Measurements from ENCODE around the gene PTPN1. TPM values are rescaled to one million over a fixed set of nuclear protein-coding genes. Genes with fewer than 3 reads are reported as not detected.

PTPN1 gene
- polyA plus RNA-seq, 2 donors, result 17.7 to 18.0 TPM

GRCh38 chr20:50517817-50518154 lies 7.6 kb downstream of the PTPN1 start:
- Histone ChIP-seq H3K9me3 (ENCODE audit: control insufficient read depth in 2 of 2, insufficient read depth in 1 of 2, low read depth in 1 of 2, low read length in 1 of 2) (no peaks in the 10 kb centered on the region), H3K4me1 (ENCODE audit: control insufficient read depth in 2 of 2, insufficient read depth in 2 of 2, low read length in 1 of 2) (peaks cover 8 to 9% of the 10 kb centered on the region in 2 donors), H3K27me3 (ENCODE audit: control insufficient read depth in 1 of 2, insufficient read depth in 2 of 2, low read length in 2 of 2) (no peaks in the 10 kb centered on the region), H3K4me3 (ENCODE audit: low read depth in 1 of 2, low read length in 2 of 2) (peak overlapping the region in 1 of 2 donors; percentile 19), H3K27ac (ENCODE audit: low read depth in 2 of 2, low read length in 1 of 2) (peak overlapping the region in 1 of 2 donors; percentile 78), H3K36me3 (ENCODE audit: control insufficient read depth in 2 of 2, insufficient read depth in 2 of 2, low read length in 1 of 2) (no peaks in the 10 kb centered on the region)
- 30 to 39% methylated on average over 3 of the region's 3 CpGs for WGBS, 2 donors

- peaks cover 8 to 9% of the 10 kb centered on the region in 2 donors for H3K4me1 ChIP-seq (ENCODE audit: control insufficient read depth in 2 of 2, insufficient read depth in 2 of 2, low read length in 1 of 2)
- no peaks in the 10 kb centered on the region for H3K9me3 ChIP-seq (ENCODE audit: control insufficient read depth in 2 of 2, insufficient read depth in 1 of 2, low read depth in 1 of 2, low read length in 1 of 2)
- WGBS, 2 donors, result 33 to 45% methylated on average over 4 of the region's 4 CpGs
- peak overlapping the region; percentile 52 to 73 for H3K27ac ChIP-seq (ENCODE audit: low read depth in 2 of 2, low read length in 1 of 2)
- no peaks in the 10 kb centered on the region for H3K27me3 ChIP-seq (ENCODE audit: control insufficient read depth in 1 of 2, insufficient read depth in 2 of 2, low read length in 2 of 2)
- no peaks in the 10 kb centered on the region for H3K36me3 ChIP-seq (ENCODE audit: control insufficient read depth in 2 of 2, insufficient read depth in 2 of 2, low read length in 1 of 2)
- peak overlapping the region in 1 of 2 donors; percentile 19 for H3K4me3 ChIP-seq (ENCODE audit: low read depth in 1 of 2, low read length in 2 of 2)
These were observed 8.1 kb downstream of the PTPN1 start for GRCh38 chr20:50518270-50518721.

GRCh38 chr20:50519036-50519762 lies 9.0 kb downstream of the PTPN1 start:
- Histone ChIP-seq H3K4me1 (ENCODE audit: control insufficient read depth in 2 of 2, insufficient read depth in 2 of 2, low read length in 1 of 2) (peaks cover 8 to 9% of the 10 kb centered on the region in 2 donors), H3K27me3 (ENCODE audit: control insufficient read depth in 1 of 2, insufficient read depth in 2 of 2, low read length in 2 of 2) (no peaks in the 10 kb centered on the region), H3K9me3 (ENCODE audit: control insufficient read depth in 2 of 2, insufficient read depth in 1 of 2, low read depth in 1 of 2, low read length in 1 of 2) (no peaks in the 10 kb centered on the region), H3K27ac (ENCODE audit: low read depth in 2 of 2, low read length in 1 of 2) (peak overlapping the region; percentile 73 to 77), H3K36me3 (ENCODE audit: control insufficient read depth in 2 of 2, insufficient read depth in 2 of 2, low read length in 1 of 2) (no peaks in the 10 kb centered on the region), H3K4me3 (ENCODE audit: low read depth in 1 of 2, low read length in 2 of 2) (no peak overlapping the region)
- WGBS, 2 donors, result 52 to 58% methylated on average over 5 of the region's 5 CpGs

- Histone ChIP-seq H3K4me1 (ENCODE audit: control insufficient read depth in 2 of 2, insufficient read depth in 2 of 2, low read length in 1 of 2) (peaks cover 4 to 8% of the 10 kb centered on the region in 2 donors), H3K27me3 (ENCODE audit: control insufficient read depth in 1 of 2, insufficient read depth in 2 of 2, low read length in 2 of 2) (no peaks in the 10 kb centered on the region), H3K27ac (ENCODE audit: low read depth in 2 of 2, low read length in 1 of 2) (peak overlapping the region; percentile 57 to 80), H3K4me3 (ENCODE audit: low read depth in 1 of 2, low read length in 2 of 2) (no peak overlapping the region), H3K36me3 (ENCODE audit: control insufficient read depth in 2 of 2, insufficient read depth in 2 of 2, low read length in 1 of 2) (no peaks in the 10 kb centered on the region), H3K9me3 (ENCODE audit: control insufficient read depth in 2 of 2, insufficient read depth in 1 of 2, low read depth in 1 of 2, low read length in 1 of 2) (no peaks in the 10 kb centered on the region)
- 63 to 79% methylated on average over 7 of the region's 7 CpGs for WGBS, 2 donors
These were observed 10.2 kb downstream of the PTPN1 start for GRCh38 chr20:50520222-50520880.

GRCh38 chr20:50521221-50522052 lies 11.3 kb downstream of the PTPN1 start:
- H3K27me3 ChIP-seq (ENCODE audit: control insufficient read depth in 1 of 2, insufficient read depth in 2 of 2, low read length in 2 of 2), result no peaks in the 10 kb centered on the region
- H3K36me3 ChIP-seq (ENCODE audit: control insufficient read depth in 2 of 2, insufficient read depth in 2 of 2, low read length in 1 of 2), result no peaks in the 10 kb centered on the region
- peaks cover 0 to 8% of the 10 kb centered on the region in 2 donors for H3K4me1 ChIP-seq (ENCODE audit: control insufficient read depth in 2 of 2, insufficient read depth in 2 of 2, low read length in 1 of 2)
- no peak overlapping the region for H3K27ac ChIP-seq (ENCODE audit: low read depth in 2 of 2, low read length in 1 of 2)
- H3K9me3 ChIP-seq (ENCODE audit: control insufficient read depth in 2 of 2, insufficient read depth in 1 of 2, low read depth in 1 of 2, low read length in 1 of 2), result no peaks in the 10 kb centered on the region
- 84% methylated on average over 7 of the region's 7 CpGs for WGBS, 2 donors
- H3K4me3 ChIP-seq (ENCODE audit: low read depth in 1 of 2, low read length in 2 of 2), result no peak overlapping the region

- Histone ChIP-seq H3K9me3 (ENCODE audit: control insufficient read depth in 2 of 2, insufficient read depth in 1 of 2, low read depth in 1 of 2, low read length in 1 of 2) (no peaks in the 10 kb centered on the region), H3K4me3 (ENCODE audit: low read depth in 1 of 2, low read length in 2 of 2) (no peak overlapping the region), H3K27ac (ENCODE audit: low read depth in 2 of 2, low read length in 1 of 2) (no peak overlapping the region), H3K4me1 (ENCODE audit: control insufficient read depth in 2 of 2, insufficient read depth in 2 of 2, low read length in 1 of 2) (peaks cover 3 to 8% of the 10 kb centered on the region in 2 donors), H3K36me3 (ENCODE audit: control insufficient read depth in 2 of 2, insufficient read depth in 2 of 2, low read length in 1 of 2) (no peaks in the 10 kb centered on the region), H3K27me3 (ENCODE audit: control insufficient read depth in 1 of 2, insufficient read depth in 2 of 2, low read length in 2 of 2) (no peaks in the 10 kb centered on the region)
- 86 to 91% methylated on average over 3 of the region's 3 CpGs for WGBS, 2 donors
These were observed 12.0 kb downstream of the PTPN1 start for GRCh38 chr20:50522053-50522674.

- WGBS, 2 donors, result 54 to 57% methylated on average over 3 of the region's 3 CpGs
- no peak overlapping the region for H3K4me3 ChIP-seq (ENCODE audit: low read depth in 1 of 2, low read length in 2 of 2)
- peaks cover 3 to 13% of the 10 kb centered on the region in 2 donors for H3K4me1 ChIP-seq (ENCODE audit: control insufficient read depth in 2 of 2, insufficient read depth in 2 of 2, low read length in 1 of 2)
- no peak overlapping the region for H3K27ac ChIP-seq (ENCODE audit: low read depth in 2 of 2, low read length in 1 of 2)
- no peaks in the 10 kb centered on the region for H3K9me3 ChIP-seq (ENCODE audit: control insufficient read depth in 2 of 2, insufficient read depth in 1 of 2, low read depth in 1 of 2, low read length in 1 of 2)
- H3K27me3 ChIP-seq (ENCODE audit: control insufficient read depth in 1 of 2, insufficient read depth in 2 of 2, low read length in 2 of 2), result no peaks in the 10 kb centered on the region
- no peaks in the 10 kb centered on the region for H3K36me3 ChIP-seq (ENCODE audit: control insufficient read depth in 2 of 2, insufficient read depth in 2 of 2, low read length in 1 of 2)
These were observed 13.5 kb downstream of the PTPN1 start for GRCh38 chr20:50523552-50524167.

- WGBS, 2 donors, result 97 to 98% methylated on average over 4 of the region's 4 CpGs
- Histone ChIP-seq H3K27ac (ENCODE audit: low read depth in 2 of 2, low read length in 1 of 2) (no peak overlapping the region), H3K27me3 (ENCODE audit: control insufficient read depth in 1 of 2, insufficient read depth in 2 of 2, low read length in 2 of 2) (no peaks in the 10 kb centered on the region), H3K4me1 (ENCODE audit: control insufficient read depth in 2 of 2, insufficient read depth in 2 of 2, low read length in 1 of 2) (peaks cover 3 to 6% of the 10 kb centered on the region in 2 donors), H3K36me3 (ENCODE audit: control insufficient read depth in 2 of 2, insufficient read depth in 2 of 2, low read length in 1 of 2) (no peaks in the 10 kb centered on the region), H3K9me3 (ENCODE audit: control insufficient read depth in 2 of 2, insufficient read depth in 1 of 2, low read depth in 1 of 2, low read length in 1 of 2) (no peaks in the 10 kb centered on the region), H3K4me3 (ENCODE audit: low read depth in 1 of 2, low read length in 2 of 2) (no peak overlapping the region)
These were observed 15.5 kb downstream of the PTPN1 start for GRCh38 chr20:50525681-50526080.
